ENCODE results near the gene DNHD1.

The DNHD1 gene

DNA sequence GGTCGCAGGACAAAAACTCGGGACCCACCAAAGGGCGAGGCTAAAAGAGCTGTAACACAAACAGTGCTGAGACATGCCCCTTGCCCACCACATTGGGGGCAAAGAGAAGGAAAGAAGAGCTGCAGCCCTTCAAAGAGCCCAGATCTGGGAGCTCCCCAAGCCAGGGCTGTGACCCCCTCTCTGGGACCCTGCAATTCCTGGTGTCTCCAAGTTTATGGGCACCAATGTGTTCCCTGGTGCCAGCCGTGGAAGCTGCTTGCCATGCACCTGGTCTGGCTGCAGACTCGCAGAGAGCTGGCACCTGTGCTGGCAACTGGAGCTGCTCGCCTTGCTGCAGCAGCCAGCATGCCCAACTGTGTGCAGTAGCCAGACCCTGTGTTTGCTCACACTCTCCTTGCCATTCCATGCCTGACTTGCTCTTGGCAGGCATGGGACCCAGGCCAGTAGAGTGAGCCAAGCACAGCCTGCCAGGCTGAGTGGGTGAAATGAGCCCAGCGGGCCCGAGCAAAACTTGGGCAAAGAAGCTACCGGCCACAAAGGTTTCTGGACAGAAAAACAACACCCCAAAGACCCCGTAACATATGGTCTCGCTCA lies 90.4 kb downstream of the DNHD1 start:
- DNase-seq (ENCODE audit: low read depth) = no peak

DNA sequence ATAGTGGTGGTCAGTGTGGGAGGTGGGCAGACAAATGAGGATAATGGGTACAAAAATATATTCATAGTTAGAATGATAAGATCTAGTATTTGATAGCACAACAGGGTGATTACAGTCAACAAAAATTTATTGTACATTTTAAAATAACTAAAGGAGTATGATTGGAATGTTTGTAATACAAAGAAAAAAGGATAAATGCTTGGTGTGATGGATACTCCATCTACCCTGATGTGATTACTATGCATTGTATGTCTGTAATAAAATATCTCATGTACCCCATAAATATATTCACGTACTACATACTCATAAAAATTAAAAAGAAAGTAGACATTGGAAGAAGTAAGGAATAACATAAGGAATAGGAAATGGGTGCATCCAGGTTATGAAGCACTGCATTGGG lies 90.9 kb downstream of the DNHD1 start:
- no peak for DNase-seq (ENCODE audit: low read depth)

DNA sequence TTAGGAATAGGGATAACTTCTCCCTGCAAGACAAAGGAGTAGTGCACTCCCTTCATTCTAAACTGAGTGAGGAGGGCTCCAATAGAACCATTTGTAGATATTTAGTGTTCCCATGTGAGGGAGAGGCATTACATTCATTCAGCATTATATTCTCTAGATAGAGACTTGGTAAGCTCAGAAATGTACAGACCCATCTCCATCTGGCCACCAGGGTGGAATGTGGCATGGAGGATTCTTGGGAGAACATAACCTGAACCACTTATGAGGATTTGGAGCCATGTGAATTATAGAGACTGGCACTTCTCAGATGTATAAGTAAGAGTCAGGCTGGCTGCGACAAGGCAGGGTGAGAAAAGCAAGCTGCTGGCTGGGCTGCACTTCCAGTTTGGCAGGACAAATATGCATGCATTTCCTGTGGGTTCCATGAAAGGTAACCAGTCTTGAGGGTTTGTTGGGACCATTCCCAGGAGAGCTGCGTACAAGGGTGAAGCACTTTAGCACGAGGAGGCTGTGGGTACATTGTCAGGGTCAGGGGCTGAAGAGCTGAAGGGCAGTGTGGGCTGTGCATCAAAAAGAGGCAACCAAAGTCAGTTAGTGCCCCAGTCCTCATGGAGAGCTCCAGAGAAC lies 97.2 kb downstream of the DNHD1 start:
- DNase-seq (ENCODE audit: low read depth) = no peak

GRCh38 chr11:6596239-6596877 lies 99.3 kb downstream of the DNHD1 start:
- DNase-seq (ENCODE audit: low read depth) = no peak

GRCh38 chr11:6598555-6598954 lies 101.5 kb downstream of the DNHD1 start:
- DNase-seq (ENCODE audit: low read depth) = no peak

DNA sequence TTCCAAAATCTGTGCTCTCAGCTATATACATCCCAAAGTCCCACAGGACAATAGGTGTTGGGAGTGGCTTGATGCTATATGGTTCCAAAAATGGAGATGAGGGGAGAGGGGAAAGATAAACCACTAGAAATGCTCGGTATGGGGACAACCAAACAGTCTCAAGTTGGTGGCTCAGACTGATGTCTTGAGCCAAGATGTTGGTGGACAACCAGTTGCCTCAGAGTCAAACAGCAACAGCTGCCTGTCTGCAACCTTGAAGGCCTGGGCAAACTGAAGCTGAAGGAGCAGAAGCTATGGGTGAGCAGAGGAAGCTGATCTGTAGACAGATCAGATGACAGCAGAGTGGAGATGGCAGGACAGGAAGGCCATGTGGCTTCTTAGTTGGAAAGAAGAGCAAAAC lies 102.4 kb downstream of the DNHD1 start:
- DNase-seq (ENCODE audit: low read depth) = no peak

- no peak for DNase-seq (ENCODE audit: low read depth)
These were observed 102.9 kb downstream of the DNHD1 start for GRCh38 chr11:6599881-6600390.

- no peak for DNase-seq (ENCODE audit: low read depth)
These were observed 104.0 kb downstream of the DNHD1 start for GRCh38 chr11:6601041-6601461.

GRCh38 chr11:6602096-6602940 lies 105.2 kb downstream of the DNHD1 start:
- DNase-seq (ENCODE audit: low read depth) = no peak

DNA sequence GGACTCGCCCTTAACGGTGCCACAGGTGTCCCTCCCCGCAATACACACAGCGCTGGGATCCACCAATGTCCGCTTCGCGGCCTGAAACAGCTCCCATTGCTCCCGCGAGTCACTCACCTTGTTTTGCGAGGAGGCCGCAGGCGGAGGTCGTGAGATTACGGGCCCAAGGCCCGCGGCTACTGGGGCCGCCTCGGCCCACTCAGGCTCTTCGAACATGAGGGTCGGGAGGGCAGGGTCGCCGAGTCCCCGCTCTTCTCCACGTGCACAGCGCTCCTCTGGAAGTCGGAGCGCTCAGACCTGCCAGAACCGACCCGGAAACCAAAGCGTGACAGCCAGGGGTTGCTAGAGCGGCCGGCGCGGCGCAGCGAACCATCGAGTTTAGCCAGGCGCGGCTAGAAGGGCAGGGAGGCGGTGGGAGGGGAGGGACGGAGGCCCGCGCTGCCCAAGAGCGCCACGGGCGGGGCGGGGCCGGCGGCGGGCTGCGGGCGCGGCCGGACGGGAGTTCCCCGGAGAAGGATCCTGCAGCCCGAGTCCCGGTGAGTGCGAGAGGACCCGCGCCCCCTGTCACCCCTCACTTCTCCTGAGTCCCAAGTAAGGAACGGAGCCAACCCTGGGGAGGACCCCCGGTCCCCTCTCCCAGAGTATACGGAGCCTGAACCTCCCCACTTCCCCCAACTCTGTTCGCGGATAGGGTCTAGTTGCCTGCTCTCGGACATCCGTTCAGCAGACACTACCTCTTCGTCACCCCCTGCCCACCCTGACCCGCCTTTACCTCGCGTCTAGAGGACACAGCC lies 106.4 kb downstream of the DNHD1 start, which contains the start of the genes ILK and RRP8:
ILK (plus strand) TSS at position 488 of the 794 bp plus-strand sequence. CDS start 498 bp downstream, outside the sequence.
RRP8 (minus strand) TSS at position 330 of the 794 bp plus-strand sequence; CDS start at position 216, 114 bp downstream.
- no peak for DNase-seq (ENCODE audit: low read depth)

DNA sequence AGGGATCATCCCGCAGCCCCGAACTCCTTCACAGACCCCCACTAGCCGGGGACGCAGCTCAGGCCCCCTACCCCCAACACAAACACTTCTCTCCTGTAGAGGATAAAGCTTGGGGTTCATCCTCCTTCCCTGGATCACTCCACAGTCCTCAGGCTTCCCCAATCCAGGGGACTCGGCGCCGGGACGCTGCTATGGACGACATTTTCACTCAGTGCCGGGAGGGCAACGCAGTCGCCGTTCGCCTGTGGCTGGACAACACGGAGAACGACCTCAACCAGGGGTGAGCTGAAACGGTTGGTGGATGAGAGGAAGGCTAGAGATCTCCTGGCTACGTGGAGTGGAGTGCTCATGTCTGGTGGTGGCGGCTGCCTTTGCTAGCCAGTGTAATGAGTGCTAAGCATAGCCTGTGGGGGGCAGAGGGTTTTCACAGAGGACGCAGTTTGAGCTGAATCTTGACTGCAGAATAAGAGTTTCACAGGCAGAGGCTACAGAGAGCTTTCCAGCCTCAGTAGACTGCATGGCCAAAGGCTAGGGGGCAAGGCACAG lies 107.1 kb downstream of the DNHD1 start:
- DNase-seq (ENCODE audit: low read depth) = no peak

GRCh38 chr11:6604790-6605189 lies 107.7 kb downstream of the DNHD1 start:
- DNase-seq (ENCODE audit: low read depth) = no peak

GRCh38 chr11:6606471-6607189 lies 109.5 kb downstream of the DNHD1 start:
- DNase-seq (ENCODE audit: low read depth) = peak; percentile 87

- no peak for DNase-seq (ENCODE audit: low read depth)
These were observed 110.2 kb downstream of the DNHD1 start for GRCh38 chr11:6607190-6607795.

DNA sequence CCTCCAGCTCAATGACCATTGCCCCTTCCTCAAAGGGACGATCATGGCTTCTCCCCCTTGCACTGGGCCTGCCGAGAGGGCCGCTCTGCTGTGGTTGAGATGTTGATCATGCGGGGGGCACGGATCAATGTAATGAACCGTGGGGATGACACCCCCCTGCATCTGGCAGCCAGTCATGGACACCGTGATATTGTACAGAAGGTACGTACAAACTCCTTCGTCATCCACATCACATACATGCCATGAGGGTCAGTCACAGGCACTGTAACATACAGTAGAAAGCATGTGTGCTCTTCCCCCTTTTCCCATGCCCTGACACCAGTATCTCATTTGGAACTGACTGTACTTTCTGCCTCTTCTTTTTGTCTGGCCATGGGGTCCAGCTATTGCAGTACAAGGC lies 110.9 kb downstream of the DNHD1 start:
- DNase-seq (ENCODE audit: low read depth) = no peak

DNA sequence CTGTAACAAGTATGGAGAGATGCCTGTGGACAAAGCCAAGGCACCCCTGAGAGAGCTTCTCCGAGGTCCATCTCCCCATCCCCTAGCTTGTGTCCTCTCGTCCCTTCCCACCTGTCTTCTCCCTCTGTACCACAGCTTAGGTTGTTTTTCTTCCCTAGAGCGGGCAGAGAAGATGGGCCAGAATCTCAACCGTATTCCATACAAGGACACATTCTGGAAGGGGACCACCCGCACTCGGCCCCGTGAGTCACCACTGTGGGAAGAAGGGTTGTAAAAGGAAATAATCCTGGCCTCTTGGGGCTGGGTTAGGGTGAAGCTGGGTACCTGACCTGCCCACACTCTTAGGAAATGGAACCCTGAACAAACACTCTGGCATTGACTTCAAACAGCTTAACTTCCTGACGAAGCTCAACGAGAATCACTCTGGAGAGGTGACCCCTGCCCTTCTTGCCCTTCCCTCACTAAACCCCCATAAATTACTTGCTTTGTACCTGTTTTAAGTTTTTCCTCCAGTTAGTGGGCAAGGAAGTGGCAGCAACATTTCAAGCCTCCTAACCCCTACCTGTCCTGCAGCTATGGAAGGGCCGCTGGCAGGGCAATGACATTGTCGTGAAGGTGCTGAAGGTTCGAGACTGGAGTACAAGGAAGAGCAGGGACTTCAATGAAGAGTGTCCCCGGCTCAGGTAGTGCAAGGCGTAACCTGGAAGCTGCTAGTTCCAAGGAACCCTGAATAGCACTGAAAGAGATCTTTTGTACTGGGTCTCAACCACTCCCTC lies 111.8 kb downstream of the DNHD1 start:
- no peak for DNase-seq (ENCODE audit: low read depth)

DNA sequence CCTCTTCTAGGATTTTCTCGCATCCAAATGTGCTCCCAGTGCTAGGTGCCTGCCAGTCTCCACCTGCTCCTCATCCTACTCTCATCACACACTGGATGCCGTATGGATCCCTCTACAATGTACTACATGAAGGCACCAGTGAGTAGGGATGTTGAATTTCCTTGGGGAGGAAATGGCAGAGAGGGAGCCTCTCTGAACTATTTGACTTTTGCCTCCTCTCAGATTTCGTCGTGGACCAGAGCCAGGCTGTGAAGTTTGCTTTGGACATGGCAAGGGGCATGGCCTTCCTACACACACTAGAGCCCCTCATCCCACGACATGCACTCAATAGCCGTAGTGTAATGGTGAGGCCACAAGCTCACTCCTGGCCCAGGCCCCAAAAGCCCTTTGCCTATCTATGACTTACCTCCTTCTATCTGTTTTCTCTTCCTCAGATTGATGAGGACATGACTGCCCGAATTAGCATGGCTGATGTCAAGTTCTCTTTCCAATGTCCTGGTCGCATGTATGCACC lies 112.5 kb downstream of the DNHD1 start:
- no peak for DNase-seq (ENCODE audit: low read depth)

- no peak for DNase-seq (ENCODE audit: low read depth)
These were observed 113.5 kb downstream of the DNHD1 start for GRCh38 chr11:6610591-6610990.
